ENCODE measurements around the gene WASF2.
"Not testable (repeated sequence)": the region's sequence is repeated elsewhere in the genome, so short reads cannot be mapped to it uniquely, and the experiment has no call there.

WASF2 gene

GRCh38 chr1:27489973-27490741 lies at the start of gene WASF2:
TSS of gene WASF2 (minus strand) at chr1:27490167. CDS start at chr1:27428890, 61,277 bp downstream.
- in situ Hi-C loops (cut with HindIII; ENCODE audit: low sequenced_read_pairs): no loop called here

- in situ Hi-C loops (cut with HindIII; ENCODE audit: low sequenced_read_pairs): no loop called here
Measured at GRCh38 chr1:27538793-27539192, 48.8 kb upstream of the WASF2 start.

- in situ Hi-C loops (cut with HindIII; ENCODE audit: low sequenced_read_pairs): not testable (repeated sequence)
Measured at GRCh38 chr1:27538305-27538676, 48.3 kb upstream of the WASF2 start.

- in situ Hi-C loops (cut with HindIII; ENCODE audit: low sequenced_read_pairs): no loop called here
Measured at GRCh38 chr1:27536767-27537166, 46.8 kb upstream of the WASF2 start.

GRCh38 chr1:27536010-27536757 lies 46.2 kb upstream of the WASF2 start:
- in situ Hi-C loops (cut with HindIII; ENCODE audit: low sequenced_read_pairs): no loop called here

- in situ Hi-C loops (cut with HindIII; ENCODE audit: low sequenced_read_pairs): no loop called here
Measured at GRCh38 chr1:27535386-27535785, 45.4 kb upstream of the WASF2 start.

GRCh38 chr1:27531959-27532685 lies 42.2 kb upstream of the WASF2 start:
- in situ Hi-C loops (cut with HindIII; ENCODE audit: low sequenced_read_pairs): no loop called here

- in situ Hi-C loops (cut with HindIII; ENCODE audit: low sequenced_read_pairs): no loop called here
Measured at GRCh38 chr1:27530192-27530591, 40.2 kb upstream of the WASF2 start.

- in situ Hi-C loops (cut with HindIII; ENCODE audit: low sequenced_read_pairs): no loop called here
Measured at GRCh38 chr1:27529704-27530018, 39.7 kb upstream of the WASF2 start.

- in situ Hi-C loops (cut with HindIII; ENCODE audit: low sequenced_read_pairs): no loop called here
Measured at GRCh38 chr1:27528818-27529703, 39.1 kb upstream of the WASF2 start.

GRCh38 chr1:27527890-27528817 lies 38.2 kb upstream of the WASF2 start:
- in situ Hi-C loops (cut with HindIII; ENCODE audit: low sequenced_read_pairs): no loop called here

- in situ Hi-C loops (cut with HindIII; ENCODE audit: low sequenced_read_pairs): no loop called here
Measured at GRCh38 chr1:27527223-27527889, 37.4 kb upstream of the WASF2 start.

GRCh38 chr1:27526569-27527222 lies 36.7 kb upstream of the WASF2 start:
- in situ Hi-C loops (cut with HindIII; ENCODE audit: low sequenced_read_pairs): no loop called here

- in situ Hi-C loops (cut with HindIII; ENCODE audit: low sequenced_read_pairs): no loop called here
Measured at GRCh38 chr1:27525296-27526272, 35.6 kb upstream of the WASF2 start.

GRCh38 chr1:27523337-27524020 lies 33.5 kb upstream of the WASF2 start:
- in situ Hi-C loops (cut with HindIII; ENCODE audit: low sequenced_read_pairs): no loop called here

- in situ Hi-C loops (cut with HindIII; ENCODE audit: low sequenced_read_pairs): no loop called here
Measured at GRCh38 chr1:27522432-27523336, 32.7 kb upstream of the WASF2 start.

Measured in DLD1 (cell line).